GM12874 (cell line): ENCODE results near the gene PDE3A.

Source experiments
- TF ChIP-seq, protein P1 (sequence below): IDR thresholded peaks from 2 replicates; pipeline ENCODE4 v1.5.1; 2011; ENCODE audit warnings: low read depth, mild to moderate bottlenecking, control low read depth, low read length, moderate library complexity; ENCODE audit not compliant: insufficient read depth

Gene PDE3A

DNA sequence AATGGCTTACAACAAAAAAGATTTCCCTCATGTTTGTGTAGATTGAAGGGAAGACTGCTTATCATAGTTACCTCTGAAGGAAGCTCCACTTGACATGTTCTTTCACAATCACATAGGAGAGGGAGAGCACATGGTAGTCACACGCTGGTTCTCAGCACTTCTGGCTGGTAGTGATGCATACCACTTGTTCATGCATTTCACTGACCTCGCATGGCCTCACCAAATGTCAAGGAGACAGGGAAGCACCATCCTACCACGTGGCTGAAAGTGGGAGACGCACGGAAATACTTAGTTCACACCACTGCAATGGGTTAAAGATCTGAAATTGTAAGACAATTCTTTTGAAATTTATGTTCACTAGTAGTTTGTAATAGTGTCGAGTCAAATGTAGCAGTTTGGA lies 74.0 kb downstream of the PDE3A start:
- TF ChIP-seq, protein P1, sequence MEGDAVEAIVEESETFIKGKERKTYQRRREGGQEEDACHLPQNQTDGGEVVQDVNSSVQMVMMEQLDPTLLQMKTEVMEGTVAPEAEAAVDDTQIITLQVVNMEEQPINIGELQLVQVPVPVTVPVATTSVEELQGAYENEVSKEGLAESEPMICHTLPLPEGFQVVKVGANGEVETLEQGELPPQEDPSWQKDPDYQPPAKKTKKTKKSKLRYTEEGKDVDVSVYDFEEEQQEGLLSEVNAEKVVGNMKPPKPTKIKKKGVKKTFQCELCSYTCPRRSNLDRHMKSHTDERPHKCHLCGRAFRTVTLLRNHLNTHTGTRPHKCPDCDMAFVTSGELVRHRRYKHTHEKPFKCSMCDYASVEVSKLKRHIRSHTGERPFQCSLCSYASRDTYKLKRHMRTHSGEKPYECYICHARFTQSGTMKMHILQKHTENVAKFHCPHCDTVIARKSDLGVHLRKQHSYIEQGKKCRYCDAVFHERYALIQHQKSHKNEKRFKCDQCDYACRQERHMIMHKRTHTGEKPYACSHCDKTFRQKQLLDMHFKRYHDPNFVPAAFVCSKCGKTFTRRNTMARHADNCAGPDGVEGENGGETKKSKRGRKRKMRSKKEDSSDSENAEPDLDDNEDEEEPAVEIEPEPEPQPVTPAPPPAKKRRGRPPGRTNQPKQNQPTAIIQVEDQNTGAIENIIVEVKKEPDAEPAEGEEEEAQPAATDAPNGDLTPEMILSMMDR = no peak

DNA sequence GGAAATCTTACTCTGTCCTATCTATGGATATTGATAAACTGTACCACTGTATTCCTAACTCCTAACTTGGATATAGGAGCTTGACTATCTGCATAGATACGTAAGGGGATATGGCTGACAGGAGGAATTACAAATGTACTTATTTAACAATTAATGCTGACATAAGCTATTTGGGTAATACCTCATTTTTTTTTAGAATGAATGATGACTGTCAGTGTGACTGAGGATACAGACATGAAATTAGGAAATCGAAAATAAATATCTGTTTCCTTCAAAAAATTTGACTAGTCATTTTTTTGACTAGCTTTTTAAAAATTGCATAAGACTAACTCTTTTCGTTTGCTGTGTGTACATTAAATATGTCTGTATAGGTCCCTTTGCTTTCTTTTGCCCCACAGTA lies 74.9 kb downstream of the PDE3A start:
- TF ChIP-seq, protein P1 = no peak

DNA sequence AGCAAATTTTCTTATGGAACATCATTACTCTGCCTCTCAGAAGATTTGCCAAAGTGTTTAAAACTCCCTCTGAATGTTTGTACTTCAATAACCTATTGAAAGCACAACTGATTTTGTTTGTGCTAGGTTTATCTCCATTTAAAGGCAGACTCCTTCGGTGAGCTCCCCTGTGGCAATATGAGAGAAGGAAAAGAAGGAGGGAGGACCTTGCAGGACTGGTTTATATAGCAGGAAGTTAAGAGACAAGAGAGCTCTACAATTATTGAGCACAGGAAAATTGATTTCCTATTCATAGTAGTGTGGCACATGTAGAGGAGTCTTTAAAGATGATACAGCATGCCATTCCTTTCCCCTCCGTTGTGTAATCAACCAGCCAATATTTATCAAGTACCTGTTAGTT lies 75.5 kb downstream of the PDE3A start:
- TF ChIP-seq, protein P1 = no peak

DNA sequence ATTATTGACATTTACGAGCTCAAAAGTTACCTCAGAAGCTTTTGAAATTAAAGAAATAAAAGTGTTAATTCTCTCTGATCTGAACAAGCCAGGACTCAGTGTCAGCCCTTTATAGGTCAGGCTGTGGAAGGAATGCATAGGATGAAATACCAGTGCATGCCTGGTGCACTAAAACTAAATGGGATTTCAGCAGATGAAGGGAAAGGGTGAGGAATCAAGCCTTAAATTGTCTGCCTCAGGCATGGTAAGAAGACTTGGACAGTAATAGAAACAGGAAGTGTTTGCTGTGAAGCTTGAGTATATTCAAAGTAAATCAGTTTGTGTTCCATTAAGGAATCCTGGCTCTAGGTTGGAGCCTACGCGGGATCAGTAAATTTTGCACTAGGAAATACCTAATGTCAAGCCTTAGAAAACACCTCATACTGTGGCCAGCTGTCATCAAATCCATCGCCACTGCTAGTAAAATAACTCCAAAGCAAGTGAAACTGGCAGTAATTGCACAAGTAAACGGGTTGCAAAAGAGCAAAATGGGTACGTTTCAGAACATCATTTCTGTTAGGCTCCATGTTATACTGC lies 76.3 kb downstream of the PDE3A start:
- TF ChIP-seq, protein P1 = no peak

DNA sequence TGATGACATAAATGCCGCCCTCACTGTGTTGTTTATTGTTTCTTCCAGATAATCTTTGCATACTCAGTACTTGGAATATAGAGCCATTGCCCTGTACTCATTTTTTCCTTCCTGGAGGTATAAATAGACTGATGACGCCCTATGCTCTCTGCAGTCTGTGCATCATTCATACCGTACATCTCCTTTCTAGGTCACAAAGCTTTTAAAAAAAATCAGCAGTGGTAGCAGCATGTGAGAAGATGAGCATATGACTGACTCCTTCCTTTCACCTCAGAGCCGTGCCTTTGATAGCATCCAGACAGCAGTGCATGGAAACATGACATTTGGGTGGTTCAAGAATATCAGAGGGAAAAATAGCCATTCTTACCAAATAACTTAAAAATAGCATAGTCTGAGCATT lies 77.3 kb downstream of the PDE3A start:
- TF ChIP-seq, protein P1 = no peak

DNA sequence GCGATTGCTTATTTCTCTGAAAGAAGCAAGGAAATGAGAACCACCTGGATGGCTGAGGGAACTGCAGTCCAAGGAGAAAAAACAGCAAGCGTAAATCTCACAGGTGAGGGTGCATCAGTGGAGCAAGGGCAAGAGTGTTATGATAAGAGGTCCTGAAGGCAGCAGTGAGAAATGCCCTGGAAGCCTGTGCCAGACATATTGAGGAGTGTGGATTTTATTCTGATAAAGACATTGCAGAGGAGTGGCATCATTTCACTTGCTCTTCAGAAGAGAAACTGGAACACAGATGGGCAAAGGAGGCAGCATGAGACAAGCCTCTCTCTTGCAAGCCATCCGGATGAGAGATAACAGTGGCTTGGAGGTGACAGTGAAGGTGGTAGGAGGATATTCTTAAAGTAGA lies 78.5 kb downstream of the PDE3A start:
- TF ChIP-seq, protein P1 = no peak

DNA sequence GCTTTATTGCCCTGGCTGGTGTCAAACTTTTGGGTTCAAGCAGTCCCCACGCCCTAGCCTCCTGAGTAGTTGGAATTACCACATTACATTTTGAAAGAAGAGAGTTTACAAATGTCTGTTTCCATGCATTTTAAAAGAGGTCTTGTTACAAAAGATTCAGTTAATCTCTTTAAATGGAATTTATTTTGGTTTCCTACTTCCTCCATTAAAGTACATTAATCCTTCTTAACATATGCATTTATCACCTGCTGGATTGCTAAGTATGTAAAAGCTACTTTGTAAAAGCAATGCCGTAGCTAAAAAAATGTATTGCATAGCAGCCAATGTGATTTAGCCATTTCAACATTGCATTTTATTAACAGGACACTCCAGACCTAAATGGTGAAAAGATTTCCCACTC lies 80.4 kb downstream of the PDE3A start:
- TF ChIP-seq, protein P1 = no peak

DNA sequence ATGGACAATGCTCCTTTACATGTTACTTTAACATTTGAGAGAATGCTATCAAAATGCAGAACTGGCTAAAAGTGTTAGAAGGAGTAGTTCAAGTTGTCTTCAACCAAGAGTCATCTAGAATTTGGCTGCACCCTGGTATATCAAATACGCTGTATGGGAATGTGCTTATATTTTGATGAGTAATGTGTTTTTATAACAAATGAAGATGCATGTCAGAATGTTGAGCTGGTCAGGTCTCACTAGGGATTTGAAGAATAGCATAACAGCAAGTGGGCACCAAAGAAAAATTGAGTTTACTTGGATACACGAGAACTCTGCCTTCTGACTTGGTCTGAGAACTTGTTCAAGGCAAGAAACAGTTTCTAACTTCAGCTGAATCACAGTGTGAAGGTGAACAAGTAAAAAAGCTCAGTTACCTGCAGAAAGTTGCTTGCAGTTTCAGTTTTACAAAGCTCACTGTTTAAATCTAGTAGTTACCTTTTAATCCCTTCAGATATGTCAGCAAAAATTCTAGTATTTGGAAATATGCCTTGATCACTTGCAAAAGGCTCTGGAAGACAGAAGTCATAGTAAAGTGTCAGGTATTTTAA lies 82.3 kb downstream of the PDE3A start:
- TF ChIP-seq, protein P1 = no peak
